ENCODE results near the gene SEC24C. TPM values are rescaled to one million over a fixed set of nuclear protein-coding genes. Genes with fewer than 3 reads are reported as not detected.

SEC24C gene
- total and polyA plus RNA-seq, 2 of the 4 experiments (the other 2 are of a cell fraction), result 74.2 to 88.9 TPM

DNA sequence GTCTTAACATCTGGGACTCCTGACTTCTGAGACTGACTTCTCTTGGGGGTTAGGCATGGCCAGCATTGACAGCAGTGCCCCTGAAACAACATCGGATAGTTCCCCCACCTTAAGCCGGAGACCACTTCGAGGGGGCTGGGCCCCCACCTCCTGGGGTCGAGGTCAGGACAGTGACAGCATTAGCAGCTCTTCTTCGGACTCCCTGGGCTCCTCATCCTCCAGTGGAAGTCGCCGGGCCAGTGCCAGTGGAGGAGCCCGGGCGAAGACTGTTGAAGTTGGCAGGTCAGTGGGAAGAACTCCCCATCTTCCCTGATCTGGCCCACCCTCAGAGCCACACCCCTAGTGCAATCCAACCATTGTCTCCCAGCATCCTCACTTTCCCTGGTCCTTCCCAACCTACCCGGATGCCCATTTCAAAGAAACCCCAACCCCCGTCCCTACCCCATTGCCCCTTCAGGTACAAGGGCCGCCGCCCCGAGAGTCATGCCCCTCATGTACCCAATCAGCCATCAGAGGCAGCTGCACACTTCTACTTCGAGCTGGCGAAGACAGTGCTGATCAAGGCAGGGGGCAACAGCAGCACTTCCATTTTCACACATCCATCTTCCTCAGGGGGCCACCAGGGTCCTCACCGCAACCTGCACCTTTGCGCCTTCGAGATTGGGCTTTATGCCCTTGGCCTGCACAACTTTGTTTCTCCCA is 53.3 kb downstream of the SEC24C start:
- H3K27ac ChIP-seq (ENCODE audit: insufficient read depth, low read length), result no peak overlapping the region
- no peak overlapping the region for H3K18ac ChIP-seq (ENCODE audit: low read depth, low read length)
- no peak overlapping the region for H2AK9ac ChIP-seq (replicated peaks; ENCODE audit: low read depth, low read length, poor library complexity)
- no peak overlapping the region for H2AFZ ChIP-seq (replicated peaks; ENCODE audit: low read length, poor library complexity)
- TF ChIP-seq MAFK (IDR thresholded peaks at IDR 0.05; ENCODE audit: low read depth, low read length) (no peak), CEBPB (IDR thresholded peaks at IDR 0.05; ENCODE audit: low read depth, low read length) (no peak), FOS (IDR thresholded peaks at IDR 0.05; ENCODE audit: low read depth, low read length) (no peak), USF2 (IDR thresholded peaks at IDR 0.05; ENCODE audit: low read depth, low read length) (no peak), RAD21 (IDR thresholded peaks at IDR 0.05; ENCODE audit: low read length) (no peak), BHLHE40 (IDR thresholded peaks at IDR 0.05; ENCODE audit: low read depth, low read length) (no peak), MAZ (IDR thresholded peaks at IDR 0.05; ENCODE audit: borderline replicate concordance, low read depth, low read length) (no peak), POLR2A (IDR thresholded peaks at IDR 0.05; ENCODE audit: low read depth, low read length) (no peak), RCOR1 (IDR thresholded peaks at IDR 0.05; ENCODE audit: insufficient replicate concordance, low read length) (no peak)
- TF ChIP-seq, protein P1, sequence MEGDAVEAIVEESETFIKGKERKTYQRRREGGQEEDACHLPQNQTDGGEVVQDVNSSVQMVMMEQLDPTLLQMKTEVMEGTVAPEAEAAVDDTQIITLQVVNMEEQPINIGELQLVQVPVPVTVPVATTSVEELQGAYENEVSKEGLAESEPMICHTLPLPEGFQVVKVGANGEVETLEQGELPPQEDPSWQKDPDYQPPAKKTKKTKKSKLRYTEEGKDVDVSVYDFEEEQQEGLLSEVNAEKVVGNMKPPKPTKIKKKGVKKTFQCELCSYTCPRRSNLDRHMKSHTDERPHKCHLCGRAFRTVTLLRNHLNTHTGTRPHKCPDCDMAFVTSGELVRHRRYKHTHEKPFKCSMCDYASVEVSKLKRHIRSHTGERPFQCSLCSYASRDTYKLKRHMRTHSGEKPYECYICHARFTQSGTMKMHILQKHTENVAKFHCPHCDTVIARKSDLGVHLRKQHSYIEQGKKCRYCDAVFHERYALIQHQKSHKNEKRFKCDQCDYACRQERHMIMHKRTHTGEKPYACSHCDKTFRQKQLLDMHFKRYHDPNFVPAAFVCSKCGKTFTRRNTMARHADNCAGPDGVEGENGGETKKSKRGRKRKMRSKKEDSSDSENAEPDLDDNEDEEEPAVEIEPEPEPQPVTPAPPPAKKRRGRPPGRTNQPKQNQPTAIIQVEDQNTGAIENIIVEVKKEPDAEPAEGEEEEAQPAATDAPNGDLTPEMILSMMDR (conservative IDR thresholded peaks at IDR 0.05; ENCODE audit: low read depth, low read length), result no peak
- no peak overlapping the region for H3K9ac ChIP-seq (ENCODE audit: low read depth, low read length)
- WGBS, 2 experiments (ENCODE audit: extremely low coverage in 2 of 2, insufficient read length in 1 of 2), result 95% methylated on average over 13 of the region's 19 CpGs; no CpG with 5 or more reads in 1 of the 2 experiments
- intact Hi-C loops (cut with micrococcal nuclease), result no loop called here
- no peak overlapping the region for H3K14ac ChIP-seq (replicated peaks; ENCODE audit: low read depth, low read length)
- no peak overlapping the region for H3K4me3 ChIP-seq (ENCODE audit: insufficient read depth, low read depth, low read length)
- no peaks in the 10 kb centered on the region for H3K9me3 ChIP-seq (ENCODE audit: control insufficient read depth, insufficient read depth, low read length)
- DNase-seq, result no peak
- peaks cover 88% of the 10 kb centered on the region for H3K36me3 ChIP-seq (ENCODE audit: control insufficient read depth, insufficient read depth, low read length)
- 0 out of 2 replicates have a peak, but pooled peaks cover 7% of the 10 kb centered on the region for H3K9me1 ChIP-seq (ENCODE audit: insufficient read depth, low read length)
- no TSS peak for BruUV-seq (replicated peaks)
- dilution Hi-C loops (cut with HindIII; ENCODE audit: low sequenced_read_pairs, unreplicated experiment), result no loop called here
- ChIA-PET CTCF (no interaction called here), POLR2A (ENCODE audit: unreplicated experiment) (no interaction called here)
- peaks cover 3% of the 10 kb centered on the region; the same call in 1 of the 2 replicates for H4K20me1 ChIP-seq (ENCODE audit: insufficient read depth, low read length)
- no peaks in the 10 kb centered on the region for H3K27me3 ChIP-seq (ENCODE audit: control insufficient read depth, insufficient read depth, low read length)
- no peak overlapping the region for H3K4ac ChIP-seq (ENCODE audit: low read depth, low read length)
- no peak overlapping the region for H2BK20ac ChIP-seq (ENCODE audit: low read depth, low read length)
- no peaks in the 10 kb centered on the region for H3K4me1 ChIP-seq (ENCODE audit: control insufficient read depth, insufficient read depth, low read length)
- no peak overlapping the region for H4K8ac ChIP-seq (ENCODE audit: low read depth in 2 of 2, low read length in 2 of 2)
- H3K4me2 ChIP-seq (ENCODE audit: low read depth, low read length), result no peak overlapping the region
- no peak overlapping the region for H2AK5ac ChIP-seq (ENCODE audit: low read depth, low read length)
- no peak overlapping the region for H3K23ac ChIP-seq (ENCODE audit: low read depth, low read length)
- no peak overlapping the region for H2BK120ac ChIP-seq (ENCODE audit: low read depth, low read length)
- no peak for ATAC-seq (ENCODE audit: low read depth)
- H4K91ac ChIP-seq (ENCODE audit: insufficient read depth, low read depth, low read length), result no peak overlapping the region
- peaks cover 10 to 18% of the 10 kb centered on the region in 2 experiments; a peak in 3 of 4 replicates for H3K79me1 ChIP-seq (ENCODE audit: low read depth in 1 of 2, low read length in 2 of 2)
- H2BK5ac ChIP-seq (ENCODE audit: low read depth, low read length, poor library complexity, severe bottlenecking), result no peak overlapping the region
- no peak overlapping the region for H4K5ac ChIP-seq (ENCODE audit: low read depth, low read length)
- no peak overlapping the region for H3K56ac ChIP-seq (ENCODE audit: extremely low read depth, insufficient read depth, low read length)
- no peak overlapping the region for H2BK15ac ChIP-seq (ENCODE audit: low read depth, low read length)
- in situ Hi-C loops (cut with MboI; ENCODE audit: low sequenced_read_pairs), result no loop called here

Data from IMR-90 (cell line).